ENCODE data around the gene REXO1. TPM values are rescaled to one million over a fixed set of nuclear protein-coding genes. Genes with fewer than 3 reads are reported as not detected.

Gene REXO1
- total and polyA plus RNA-seq, 9 of the 15 experiments (the other 6 are each of a cell fraction or from before 2014, with no cell fraction given), result 0.04 to 63.3 (median 15.8) TPM

DNA sequence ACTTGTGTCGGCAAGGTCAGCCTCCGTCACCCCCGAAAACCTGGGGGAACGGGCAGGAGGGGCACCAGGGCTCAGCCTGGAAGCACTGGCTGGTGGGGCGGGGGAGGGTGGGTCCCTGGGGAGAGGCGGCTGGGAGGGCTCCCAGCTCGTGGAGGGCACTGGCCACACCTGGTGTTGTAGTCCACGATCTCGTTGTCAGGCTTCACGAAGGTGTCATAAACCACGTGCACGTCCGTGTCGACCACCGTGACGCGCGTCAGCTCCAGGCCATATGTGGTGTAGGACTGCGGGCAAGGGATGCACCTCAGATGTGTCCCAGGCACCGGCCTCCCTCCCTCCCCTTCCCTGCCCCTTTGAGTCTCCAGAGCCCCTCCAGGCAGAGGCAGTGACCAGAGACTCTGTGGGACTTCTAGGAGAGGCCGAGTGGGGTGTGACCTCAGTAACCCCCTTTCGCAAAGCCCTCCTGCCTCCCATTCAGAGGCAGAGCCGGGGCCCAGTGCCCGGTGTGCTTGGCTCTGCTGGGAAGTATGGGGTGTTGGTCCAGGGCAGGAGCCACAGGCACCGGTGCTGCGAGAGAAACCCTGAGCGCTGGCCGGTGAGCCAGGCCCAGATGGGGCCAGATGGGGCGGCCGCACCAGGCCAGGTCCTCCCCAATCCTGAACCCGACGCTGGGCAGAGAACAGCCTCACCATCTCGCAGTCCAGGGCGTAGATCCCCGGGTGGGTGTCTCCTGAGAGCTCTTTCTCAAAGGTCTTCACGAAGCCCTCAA lies 31.6 kb downstream of the REXO1 start:
- no peak for DNase-seq (ENCODE audit: extremely low read depth in 1 of 4, low spot score in 3 of 4)
- H3K27ac ChIP-seq (ENCODE audit: extremely low read depth, low read depth, low read length), result no peak overlapping the region
- peaks cover 2 to 50% of the 10 kb centered on the region in 2 experiments; a peak in 3 of 5 replicates for H3K4me1 ChIP-seq (replicated peaks in 1 of 2; ENCODE audit: control insufficient read depth in 2 of 2, insufficient read depth in 2 of 2, low read length in 2 of 2)
- no peak overlapping the region for H3K4me3 ChIP-seq
- H3K9me3 ChIP-seq (replicated peaks; ENCODE audit: control insufficient read depth, insufficient read depth, low read depth, low read length), result no peaks in the 10 kb centered on the region
- H3K4me2 ChIP-seq (ENCODE audit: insufficient read depth, low read length), result no peak overlapping the region
- no peak overlapping the region for H3K9ac ChIP-seq (ENCODE audit: insufficient read depth in 1 of 2, low read depth in 2 of 2, low read length in 2 of 2)
- intact Hi-C loops (cut with micrococcal nuclease), result no loop called here
- H3K9me1 ChIP-seq (ENCODE audit: control insufficient read depth, insufficient read depth, low read length), result no peaks in the 10 kb centered on the region
- peaks cover 66% of the 10 kb centered on the region; the same call in 2 of the 3 replicates for H3K36me3 ChIP-seq (ENCODE audit: control insufficient read depth, insufficient read depth, low read length)
- WGBS (ENCODE audit: insufficient coverage, low coverage, missing lambda C conversion rate), result 95% methylated on average over 18 of the region's 36 CpGs
- no TSS peak for BruUV-seq (replicated peaks)
- in situ Hi-C loops (cut with MboI), result no loop called here
- no peak for ATAC-seq
- CTCF ChIA-PET (ENCODE audit: low intra/inter-chr PET ratio), result no interaction called here
- FAIRE-seq, result no peak
- H3K79me2 ChIP-seq (ENCODE audit: control insufficient read depth, insufficient read depth, low read length), result peaks cover 3% of the 10 kb centered on the region; the same call in 2 of the 3 replicates
- H4K20me1 ChIP-seq (replicated peaks; ENCODE audit: control insufficient read depth, insufficient read depth, low read length), result no peaks in the 10 kb centered on the region
- POLR2A ChIA-PET, result interaction anchor here (0.6 to 1.6 kb wide), 2 partner anchors 11 to 15 kb away, joined by 3 to 7 read pairs; no protein-coding TSS in a partner anchor
- H3K27me3 ChIP-seq (ENCODE audit: control insufficient read depth in 2 of 2, insufficient read depth in 2 of 2, low read length in 2 of 2), result no peaks in the 10 kb centered on the region
- no peak overlapping the region for H2AFZ ChIP-seq (ENCODE audit: low read depth, low read length)
- TF ChIP-seq GABPA (tag; conservative IDR thresholded peaks at IDR 0.05; ENCODE audit: low read depth) (no peak), ESRRA (IDR thresholded peaks at IDR 0.05; ENCODE audit: borderline replicate concordance, low read depth) (no peak), PTRF (tag; IDR thresholded peaks at IDR 0.05) (no peak), FOSL1 (tag; conservative IDR thresholded peaks at IDR 0.05) (no peak), ZC3H4 (CRISPR knock-in tag; IDR thresholded peaks at IDR 0.05; ENCODE audit: borderline replicate concordance) (no peak)
- TF ChIP-seq, protein P1, sequence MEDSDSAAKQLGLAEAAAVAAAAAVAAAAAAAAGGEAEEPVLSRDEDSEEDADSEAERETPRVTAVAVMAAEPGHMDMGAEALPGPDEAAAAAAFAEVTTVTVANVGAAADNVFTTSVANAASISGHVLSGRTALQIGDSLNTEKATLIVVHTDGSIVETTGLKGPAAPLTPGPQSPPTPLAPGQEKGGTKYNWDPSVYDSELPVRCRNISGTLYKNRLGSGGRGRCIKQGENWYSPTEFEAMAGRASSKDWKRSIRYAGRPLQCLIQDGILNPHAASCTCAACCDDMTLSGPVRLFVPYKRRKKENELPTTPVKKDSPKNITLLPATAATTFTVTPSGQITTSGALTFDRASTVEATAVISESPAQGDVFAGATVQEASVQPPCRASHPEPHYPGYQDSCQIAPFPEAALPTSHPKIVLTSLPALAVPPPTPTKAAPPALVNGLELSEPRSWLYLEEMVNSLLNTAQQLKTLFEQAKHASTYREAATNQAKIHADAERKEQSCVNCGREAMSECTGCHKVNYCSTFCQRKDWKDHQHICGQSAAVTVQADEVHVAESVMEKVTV (CRISPR knock-in tag; IDR thresholded peaks at IDR 0.05), result no peak
- TF ChIP-seq, protein P2, sequence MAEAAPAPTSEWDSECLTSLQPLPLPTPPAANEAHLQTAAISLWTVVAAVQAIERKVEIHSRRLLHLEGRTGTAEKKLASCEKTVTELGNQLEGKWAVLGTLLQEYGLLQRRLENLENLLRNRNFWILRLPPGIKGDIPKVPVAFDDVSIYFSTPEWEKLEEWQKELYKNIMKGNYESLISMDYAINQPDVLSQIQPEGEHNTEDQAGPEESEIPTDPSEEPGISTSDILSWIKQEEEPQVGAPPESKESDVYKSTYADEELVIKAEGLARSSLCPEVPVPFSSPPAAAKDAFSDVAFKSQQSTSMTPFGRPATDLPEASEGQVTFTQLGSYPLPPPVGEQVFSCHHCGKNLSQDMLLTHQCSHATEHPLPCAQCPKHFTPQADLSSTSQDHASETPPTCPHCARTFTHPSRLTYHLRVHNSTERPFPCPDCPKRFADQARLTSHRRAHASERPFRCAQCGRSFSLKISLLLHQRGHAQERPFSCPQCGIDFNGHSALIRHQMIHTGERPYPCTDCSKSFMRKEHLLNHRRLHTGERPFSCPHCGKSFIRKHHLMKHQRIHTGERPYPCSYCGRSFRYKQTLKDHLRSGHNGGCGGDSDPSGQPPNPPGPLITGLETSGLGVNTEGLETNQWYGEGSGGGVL (CRISPR knock-in tag; IDR thresholded peaks at IDR 0.05), result no peak

Measured in K562 (cell line).